Omental fat pad (tissue), 4 donors: Measurements from ENCODE around the gene CCT4. TPM values are rescaled to one million over a fixed set of nuclear protein-coding genes. Genes with fewer than 3 reads are reported as not detected.
"Not testable (repeated sequence)": the region's sequence is repeated elsewhere in the genome, so short reads cannot be mapped to it uniquely, and the experiment has no call there.

ENCODE experiments used
- ATAC-seq: fragments of 150-250 bp; one replicate; pipeline ENCODE4 v1.9.1; 2016; ENCODE audit warnings: mild to moderate bottlenecking, moderate library complexity; ENCODE audit not compliant: low FRiP score
- DNase-seq: peaks from one replicate; pipeline ENCODE4 v3.0.0-alpha.2; 2019; ENCODE audit warnings: low spot score
- CTCF ChIP-seq, 3 donors: fragments of 450-650 bp; IDR thresholded peaks; one replicate each; pipeline ENCODE4 v1.5.1; 2016 to 2017; ENCODE audit warnings: antibody characterized with exemption in 3 of 3, mild to moderate bottlenecking in 3 of 3, moderate library complexity in 2 of 3
- total RNA-seq, 4 donors: library from RNA; depleted of rRNA; stranded (reverse); fragments of >200 nt; gene quantifications; one replicate each; pipeline ENCODE4 v1.1.0, GENCODE V29; 2016

The CCT4 gene
- total RNA-seq, 4 donors from 2014 or later = 62.9 to 86.1 (median 82.0) TPM

GRCh38 chr2:61905372-61906185, 17.1 kb upstream of the CCT4 start, which contains the start of gene COMMD1:
COMMD1 (plus strand) TSS chr2:61905674; CDS start chr2:61905679, 5 bp downstream.
- peak; percentile 58 for DNase-seq
- peak; percentile 96 for ATAC-seq
- TF ChIP-seq CTCF (IDR thresholded peaks at IDR 0.05) = no peak

GRCh38 chr2:61900281-61900680, 11.8 kb upstream of the CCT4 start:
- no peak for DNase-seq
- no peak for ATAC-seq
- TF ChIP-seq CTCF (IDR thresholded peaks at IDR 0.05) = no peak

- TF ChIP-seq CTCF (IDR thresholded peaks at IDR 0.05) = no peak
- no peak for ATAC-seq
- DNase-seq = no peak
Observed at GRCh38 chr2:61898810-61899209, 10.4 kb upstream of the CCT4 start.

GRCh38 chr2:61887717-61888266, 664 bp downstream of the CCT4 start:
- no peak for DNase-seq
- no peak for TF ChIP-seq CTCF (IDR thresholded peaks at IDR 0.05)

GRCh38 chr2:61885896-61886603, 2.4 kb downstream of the CCT4 start:
- no peak for ATAC-seq
- DNase-seq = no peak
- TF ChIP-seq CTCF (IDR thresholded peaks at IDR 0.05) = no peak

More at GRCh38 chr2:61887717-61888266, 664 bp downstream of the CCT4 start:
- peak; percentile 39 for ATAC-seq

- DNase-seq (no peak), ATAC-seq (no peak)
- TF ChIP-seq CTCF (IDR thresholded peaks at IDR 0.05) = no peak
Observed at GRCh38 chr2:61882850-61883249, 5.6 kb downstream of the CCT4 start.

- not testable (repeated sequence) for ATAC-seq, DNase-seq
Observed at GRCh38 chr2:61879351-61879750, 9.1 kb downstream of the CCT4 start.
